Suppressor macrophage treated with lipopolysaccharide for 4 hours (primary cell): ENCODE measurements around the gene TLCD3B.

Experiments
- DNase-seq: peaks from one replicate; pipeline ENCODE4 v3.0.0-alpha.2; 2020

TLCD3B gene

GRCh38 chr16:30004424-30004776 is 26.7 kb downstream of the TLCD3B start:
- DNase-seq = no peak

GRCh38 chr16:30003670-30004423 is 27.2 kb downstream of the TLCD3B start:
- no peak for DNase-seq

- DNase-seq = no peak
Observed at GRCh38 chr16:30002614-30003346, 28.3 kb downstream of the TLCD3B start.

- no peak for DNase-seq
Observed at GRCh38 chr16:30000735-30001631, 30.1 kb downstream of the TLCD3B start.

GRCh38 chr16:29999605-30000004 is 31.5 kb downstream of the TLCD3B start:
- DNase-seq = no peak

GRCh38 chr16:29996766-29997250 is 34.3 kb downstream of the TLCD3B start:
- DNase-seq = no peak

GRCh38 chr16:29995911-29996765 is 34.9 kb downstream of the TLCD3B start, which contains the start of gene INO80E:
TSS of gene INO80E (plus strand) at chr16:29996241. CDS start at chr16:29996311, 70 bp downstream.
- DNase-seq = peak; percentile 99

- peak; percentile 94 for DNase-seq
Observed at GRCh38 chr16:29995324-29995910, 35.7 kb downstream of the TLCD3B start, which contains the start of gene HIRIP3. TSS of gene HIRIP3 (minus strand) at chr16:29995617. CDS start at chr16:29995605, 12 bp downstream.

GRCh38 chr16:29994600-29995323 is 36.3 kb downstream of the TLCD3B start:
- DNase-seq = no peak

- DNase-seq = no peak
Observed at GRCh38 chr16:29993903-29994599, 37.0 kb downstream of the TLCD3B start.

GRCh38 chr16:29993191-29993902 is 37.7 kb downstream of the TLCD3B start:
- DNase-seq = no peak

- no peak for DNase-seq
Observed at GRCh38 chr16:29992344-29992967, 38.6 kb downstream of the TLCD3B start.

- no peak for DNase-seq
Observed at GRCh38 chr16:29991571-29991904, 39.5 kb downstream of the TLCD3B start.

GRCh38 chr16:29990883-29991570 is 40.0 kb downstream of the TLCD3B start:
- DNase-seq = no peak

GRCh38 chr16:29990034-29990433 is 41.0 kb downstream of the TLCD3B start:
- no peak for DNase-seq

- no peak for DNase-seq
Observed at GRCh38 chr16:29989111-29989858, 41.8 kb downstream of the TLCD3B start.

- DNase-seq = no peak
Observed at GRCh38 chr16:29988346-29989075, 42.6 kb downstream of the TLCD3B start.
